WTC11 (cell line): ENCODE data around the gene GRID2.

Source experiments
- ATF3 ChIP-seq: sonication (generic); formaldehyde crosslinking; conservative IDR thresholded peaks from 2 replicates; pipeline ENCODE4 v1.8.1; 2022; ENCODE audit warnings: mild to moderate bottlenecking, missing genetic modification reagents
- ETV6 ChIP-seq: sonication (generic); formaldehyde crosslinking; IDR thresholded peaks from 2 replicates; pipeline ENCODE4 v1.8.1; 2022; ENCODE audit warnings: mild to moderate bottlenecking, missing genetic modification reagents
- NFYB ChIP-seq: sonication (generic); formaldehyde crosslinking; conservative IDR thresholded peaks from 2 replicates; pipeline ENCODE4 v1.8.0; 2022; ENCODE audit warnings: low read depth, missing genetic modification reagents
- NR2C2 ChIP-seq: sonication (generic); formaldehyde crosslinking; IDR thresholded peaks from 2 replicates; pipeline ENCODE4 v1.8.0; 2022; ENCODE audit warnings: mild to moderate bottlenecking, missing genetic modification reagents
- ZNF232 ChIP-seq: sonication (generic); formaldehyde crosslinking; IDR thresholded peaks from 2 replicates; pipeline ENCODE4 v1.8.0; 2022; ENCODE audit warnings: mild to moderate bottlenecking, missing genetic modification reagents
- TF ChIP-seq, protein P1 (sequence below): fragments of 200-600 bp; IDR thresholded peaks from 2 replicates; pipeline ENCODE4 v1.8.0; 2022; ENCODE audit warnings: antibody characterized with exemption
- TF ChIP-seq, protein P2 (sequence below): sonication (generic); formaldehyde crosslinking; IDR thresholded peaks from 2 replicates; pipeline ENCODE4 v1.8.0; 2022; ENCODE audit warnings: mild to moderate bottlenecking, missing genetic modification reagents
- TF ChIP-seq, protein P3 (sequence below): sonication (generic); formaldehyde crosslinking; IDR thresholded peaks from 2 replicates; pipeline ENCODE4 v1.8.1; 2023; ENCODE audit warnings: mild to moderate bottlenecking, missing genetic modification reagents
- TF ChIP-seq, protein P4 (sequence below): sonication (generic); formaldehyde crosslinking; IDR thresholded peaks from 2 replicates; pipeline ENCODE4 v1.8.1; 2023; ENCODE audit warnings: mild to moderate bottlenecking, missing genetic modification reagents, moderate library complexity

DNA sequence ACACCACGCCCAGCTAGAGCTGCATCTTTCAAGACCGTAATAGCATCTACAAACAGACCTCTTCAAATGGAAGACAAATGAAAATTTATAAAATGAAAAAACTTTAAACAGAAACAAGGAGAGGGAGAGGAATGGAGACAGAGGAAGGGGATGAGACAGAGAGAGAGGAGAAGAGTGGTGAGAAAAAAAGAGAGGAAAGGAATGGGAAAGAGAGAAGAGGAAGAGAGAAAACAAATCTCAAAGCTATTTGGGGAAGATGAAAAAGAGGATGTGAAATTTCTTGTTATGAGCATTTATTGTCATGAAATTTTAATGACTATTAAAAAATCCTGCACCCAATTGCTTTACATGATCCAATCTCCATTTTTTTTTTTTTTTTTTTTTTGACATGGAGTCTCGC, 726.9 kb downstream of the GRID2 start:
- TF ChIP-seq, protein P1, sequence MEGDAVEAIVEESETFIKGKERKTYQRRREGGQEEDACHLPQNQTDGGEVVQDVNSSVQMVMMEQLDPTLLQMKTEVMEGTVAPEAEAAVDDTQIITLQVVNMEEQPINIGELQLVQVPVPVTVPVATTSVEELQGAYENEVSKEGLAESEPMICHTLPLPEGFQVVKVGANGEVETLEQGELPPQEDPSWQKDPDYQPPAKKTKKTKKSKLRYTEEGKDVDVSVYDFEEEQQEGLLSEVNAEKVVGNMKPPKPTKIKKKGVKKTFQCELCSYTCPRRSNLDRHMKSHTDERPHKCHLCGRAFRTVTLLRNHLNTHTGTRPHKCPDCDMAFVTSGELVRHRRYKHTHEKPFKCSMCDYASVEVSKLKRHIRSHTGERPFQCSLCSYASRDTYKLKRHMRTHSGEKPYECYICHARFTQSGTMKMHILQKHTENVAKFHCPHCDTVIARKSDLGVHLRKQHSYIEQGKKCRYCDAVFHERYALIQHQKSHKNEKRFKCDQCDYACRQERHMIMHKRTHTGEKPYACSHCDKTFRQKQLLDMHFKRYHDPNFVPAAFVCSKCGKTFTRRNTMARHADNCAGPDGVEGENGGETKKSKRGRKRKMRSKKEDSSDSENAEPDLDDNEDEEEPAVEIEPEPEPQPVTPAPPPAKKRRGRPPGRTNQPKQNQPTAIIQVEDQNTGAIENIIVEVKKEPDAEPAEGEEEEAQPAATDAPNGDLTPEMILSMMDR, result no peak
- TF ChIP-seq ATF3 (CRISPR knock-in tag), result no peak
- TF ChIP-seq, protein P2, sequence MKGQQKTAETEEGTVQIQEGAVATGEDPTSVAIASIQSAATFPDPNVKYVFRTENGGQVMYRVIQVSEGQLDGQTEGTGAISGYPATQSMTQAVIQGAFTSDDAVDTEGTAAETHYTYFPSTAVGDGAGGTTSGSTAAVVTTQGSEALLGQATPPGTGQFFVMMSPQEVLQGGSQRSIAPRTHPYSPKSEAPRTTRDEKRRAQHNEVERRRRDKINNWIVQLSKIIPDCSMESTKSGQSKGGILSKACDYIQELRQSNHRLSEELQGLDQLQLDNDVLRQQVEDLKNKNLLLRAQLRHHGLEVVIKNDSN (CRISPR knock-in tag), result no peak
- no peak for TF ChIP-seq ZNF232 (CRISPR knock-in tag)
- TF ChIP-seq NFYB, result no peak
- no peak for TF ChIP-seq NR2C2 (CRISPR knock-in tag)
- TF ChIP-seq, protein P3, sequence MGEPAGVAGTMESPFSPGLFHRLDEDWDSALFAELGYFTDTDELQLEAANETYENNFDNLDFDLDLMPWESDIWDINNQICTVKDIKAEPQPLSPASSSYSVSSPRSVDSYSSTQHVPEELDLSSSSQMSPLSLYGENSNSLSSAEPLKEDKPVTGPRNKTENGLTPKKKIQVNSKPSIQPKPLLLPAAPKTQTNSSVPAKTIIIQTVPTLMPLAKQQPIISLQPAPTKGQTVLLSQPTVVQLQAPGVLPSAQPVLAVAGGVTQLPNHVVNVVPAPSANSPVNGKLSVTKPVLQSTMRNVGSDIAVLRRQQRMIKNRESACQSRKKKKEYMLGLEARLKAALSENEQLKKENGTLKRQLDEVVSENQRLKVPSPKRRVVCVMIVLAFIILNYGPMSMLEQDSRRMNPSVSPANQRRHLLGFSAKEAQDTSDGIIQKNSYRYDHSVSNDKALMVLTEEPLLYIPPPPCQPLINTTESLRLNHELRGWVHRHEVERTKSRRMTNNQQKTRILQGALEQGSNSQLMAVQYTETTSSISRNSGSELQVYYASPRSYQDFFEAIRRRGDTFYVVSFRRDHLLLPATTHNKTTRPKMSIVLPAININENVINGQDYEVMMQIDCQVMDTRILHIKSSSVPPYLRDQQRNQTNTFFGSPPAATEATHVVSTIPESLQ (CRISPR knock-in tag), result no peak
- no peak for TF ChIP-seq ETV6 (CRISPR knock-in tag)
- TF ChIP-seq, protein P4, sequence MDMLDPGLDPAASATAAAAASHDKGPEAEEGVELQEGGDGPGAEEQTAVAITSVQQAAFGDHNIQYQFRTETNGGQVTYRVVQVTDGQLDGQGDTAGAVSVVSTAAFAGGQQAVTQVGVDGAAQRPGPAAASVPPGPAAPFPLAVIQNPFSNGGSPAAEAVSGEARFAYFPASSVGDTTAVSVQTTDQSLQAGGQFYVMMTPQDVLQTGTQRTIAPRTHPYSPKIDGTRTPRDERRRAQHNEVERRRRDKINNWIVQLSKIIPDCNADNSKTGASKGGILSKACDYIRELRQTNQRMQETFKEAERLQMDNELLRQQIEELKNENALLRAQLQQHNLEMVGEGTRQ (CRISPR knock-in tag), result no peak
